Measurements from ENCODE around the gene CREBBP. TPM values are rescaled to one million over a fixed set of nuclear protein-coding genes. Genes with fewer than 3 reads are reported as not detected.

CREBBP gene
- total RNA-seq, 3 donors from 2014 or later = 61.6 to 82.6 (median 69.5) TPM

DNA sequence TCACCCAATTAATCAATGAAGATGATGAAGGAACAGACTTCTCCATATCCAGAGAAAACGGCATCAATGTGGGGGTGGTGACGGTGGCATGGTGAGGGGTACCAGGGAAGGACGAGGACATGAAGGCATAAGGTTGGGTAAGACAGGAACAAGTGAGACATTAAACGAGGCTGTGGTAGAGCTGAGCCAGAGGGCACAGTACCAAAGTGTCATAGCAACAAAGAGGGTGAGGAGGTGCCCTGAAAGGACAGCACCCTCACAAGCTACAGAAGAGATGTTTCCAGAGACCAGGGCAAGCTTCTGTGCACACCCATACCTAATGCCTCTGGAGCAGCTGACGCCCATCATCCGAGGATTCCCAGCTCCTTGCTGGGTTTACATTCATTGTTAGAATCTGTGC is 105.7 kb downstream of the CREBBP start:
- TF ChIP-seq POLR2A (IDR thresholded peaks at IDR 0.05) (no peak), POLR2AphosphoS5 (IDR thresholded peaks at IDR 0.05) (no peak)
- TF ChIP-seq, protein P1, sequence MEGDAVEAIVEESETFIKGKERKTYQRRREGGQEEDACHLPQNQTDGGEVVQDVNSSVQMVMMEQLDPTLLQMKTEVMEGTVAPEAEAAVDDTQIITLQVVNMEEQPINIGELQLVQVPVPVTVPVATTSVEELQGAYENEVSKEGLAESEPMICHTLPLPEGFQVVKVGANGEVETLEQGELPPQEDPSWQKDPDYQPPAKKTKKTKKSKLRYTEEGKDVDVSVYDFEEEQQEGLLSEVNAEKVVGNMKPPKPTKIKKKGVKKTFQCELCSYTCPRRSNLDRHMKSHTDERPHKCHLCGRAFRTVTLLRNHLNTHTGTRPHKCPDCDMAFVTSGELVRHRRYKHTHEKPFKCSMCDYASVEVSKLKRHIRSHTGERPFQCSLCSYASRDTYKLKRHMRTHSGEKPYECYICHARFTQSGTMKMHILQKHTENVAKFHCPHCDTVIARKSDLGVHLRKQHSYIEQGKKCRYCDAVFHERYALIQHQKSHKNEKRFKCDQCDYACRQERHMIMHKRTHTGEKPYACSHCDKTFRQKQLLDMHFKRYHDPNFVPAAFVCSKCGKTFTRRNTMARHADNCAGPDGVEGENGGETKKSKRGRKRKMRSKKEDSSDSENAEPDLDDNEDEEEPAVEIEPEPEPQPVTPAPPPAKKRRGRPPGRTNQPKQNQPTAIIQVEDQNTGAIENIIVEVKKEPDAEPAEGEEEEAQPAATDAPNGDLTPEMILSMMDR (IDR thresholded peaks at IDR 0.05) = no peak
- intact Hi-C loops (cut with DNase I; ENCODE audit: low total_unique reads) = no loop called here
- no peaks in the 10 kb centered on the region for H3K9me3 ChIP-seq
- H3K36me3 ChIP-seq = peaks cover 9% of the 10 kb centered on the region
- H3K4me3 ChIP-seq = no peak overlapping the region
- H3K4me1 ChIP-seq = no peaks in the 10 kb centered on the region
- no peak for DNase-seq (ENCODE audit: low spot score in 2 of 2)
- no peaks in the 10 kb centered on the region for H3K27me3 ChIP-seq
- H3K27ac ChIP-seq = no peak overlapping the region

GRCh38 chr16:3774156-3774767 is 106.3 kb downstream of the CREBBP start:
- H3K27ac ChIP-seq = peak overlapping the region in 1 of 2 donors; percentile 49
- no peaks in the 10 kb centered on the region for H3K27me3 ChIP-seq
- DNase-seq (ENCODE audit: low spot score in 2 of 2) = no peak
- TF ChIP-seq POLR2A (IDR thresholded peaks at IDR 0.05) = no peak
- TF ChIP-seq, protein P1 (IDR thresholded peaks at IDR 0.05) = no peak
- TF ChIP-seq POLR2AphosphoS5 (IDR thresholded peaks at IDR 0.05) = no peak
- H3K36me3 ChIP-seq = peaks cover 9% of the 10 kb centered on the region
- no peaks in the 10 kb centered on the region for H3K4me1 ChIP-seq
- H3K9me3 ChIP-seq = no peaks in the 10 kb centered on the region
- H3K4me3 ChIP-seq = no peak overlapping the region
- intact Hi-C loops (cut with DNase I; ENCODE audit: low total_unique reads) = no loop called here

- H3K4me3 ChIP-seq = no peak overlapping the region
- TF ChIP-seq, protein P1 (IDR thresholded peaks at IDR 0.05) = no peak
- TF ChIP-seq POLR2AphosphoS5 (IDR thresholded peaks at IDR 0.05) = no peak
- no peak for TF ChIP-seq POLR2A (IDR thresholded peaks at IDR 0.05)
- peak overlapping the region in 1 of 2 donors; percentile 49 for H3K27ac ChIP-seq
- no peaks in the 10 kb centered on the region for H3K4me1 ChIP-seq
- peaks cover 9% of the 10 kb centered on the region for H3K36me3 ChIP-seq
- H3K9me3 ChIP-seq = no peaks in the 10 kb centered on the region
- H3K27me3 ChIP-seq = no peaks in the 10 kb centered on the region
- intact Hi-C loops (cut with DNase I; ENCODE audit: low total_unique reads) = no loop called here
- DNase-seq (ENCODE audit: low spot score in 2 of 2) = no peak
Observed at GRCh38 chr16:3773663-3774062, 106.8 kb downstream of the CREBBP start.

- H3K36me3 ChIP-seq = peaks cover 9% of the 10 kb centered on the region
- no peaks in the 10 kb centered on the region for H3K27me3 ChIP-seq
- H3K27ac ChIP-seq = no peak overlapping the region
- H3K4me3 ChIP-seq = no peak overlapping the region
- no peak for DNase-seq (ENCODE audit: low spot score in 2 of 2)
- intact Hi-C loops (cut with DNase I; ENCODE audit: low total_unique reads) = no loop called here
- no peaks in the 10 kb centered on the region for H3K9me3 ChIP-seq
- TF ChIP-seq POLR2AphosphoS5 (IDR thresholded peaks at IDR 0.05) (no peak), POLR2A (IDR thresholded peaks at IDR 0.05) (no peak)
- TF ChIP-seq, protein P1 (IDR thresholded peaks at IDR 0.05) = no peak
- H3K4me1 ChIP-seq = no peaks in the 10 kb centered on the region
Observed at GRCh38 chr16:3771513-3771912, 109.0 kb downstream of the CREBBP start.

- no peak for DNase-seq (ENCODE audit: low spot score in 2 of 2)
- H3K27ac ChIP-seq = no peak overlapping the region
- no peak overlapping the region for H3K4me3 ChIP-seq
- no peaks in the 10 kb centered on the region for H3K4me1 ChIP-seq
- no peak for TF ChIP-seq POLR2A (IDR thresholded peaks at IDR 0.05)
- TF ChIP-seq, protein P1 (IDR thresholded peaks at IDR 0.05) = no peak
- TF ChIP-seq POLR2AphosphoS5 (IDR thresholded peaks at IDR 0.05) = no peak
- no peaks in the 10 kb centered on the region for H3K9me3 ChIP-seq
- intact Hi-C loops (cut with DNase I; ENCODE audit: low total_unique reads) = no loop called here
- no peaks in the 10 kb centered on the region for H3K27me3 ChIP-seq
- H3K36me3 ChIP-seq = peaks cover 9% of the 10 kb centered on the region
Observed at GRCh38 chr16:3770530-3770929, 110.0 kb downstream of the CREBBP start.
